Parathyroid adenoma (tissue), 2 donors: ENCODE results near the gene WNT16.

Source experiments
- H2AFZ ChIP-seq: fragments of 300-600 bp; sonication (generic); one replicate; pipeline ENCODE4 v1.7.0; 2017; ENCODE audit warnings: antibody characterized with exemption, mild to moderate bottlenecking
- H3K27ac ChIP-seq: fragments of 300-600 bp; sonication (generic); one replicate; pipeline ENCODE4 v1.7.0; 2017
- H3K27me3 ChIP-seq: fragments of 300-600 bp; sonication (generic); one replicate; pipeline ENCODE4 v1.7.0; 2017; ENCODE audit warnings: low read length; ENCODE audit not compliant: control insufficient read depth, insufficient read depth
- H3K36me3 ChIP-seq: fragments of 300-600 bp; sonication (generic); one replicate; pipeline ENCODE4 v1.7.0; 2017; ENCODE audit warnings: low read length; ENCODE audit not compliant: control insufficient read depth, insufficient read depth
- H3K4me1 ChIP-seq: fragments of 300-600 bp; sonication (generic); one replicate; pipeline ENCODE4 v1.7.0; 2017; ENCODE audit warnings: control low read depth
- H3K4me2 ChIP-seq: fragments of 300-600 bp; sonication (generic); one replicate; pipeline ENCODE4 v1.7.0; 2017; ENCODE audit warnings: low read length
- H3K4me3 ChIP-seq: fragments of 300-600 bp; sonication (generic); one replicate; pipeline ENCODE4 v1.7.0; 2017; ENCODE audit warnings: low read depth, low read length
- H3K79me2 ChIP-seq: fragments of 300-600 bp; sonication (generic); one replicate; pipeline ENCODE4 v1.7.0; 2017; ENCODE audit warnings: control low read depth
- H3K9ac ChIP-seq: fragments of 300-600 bp; sonication (generic); one replicate; pipeline ENCODE4 v1.7.0; 2017; ENCODE audit warnings: mild to moderate bottlenecking
- H3K9me3 ChIP-seq: fragments of 300-600 bp; sonication (generic); one replicate; pipeline ENCODE4 v1.7.0; 2017; ENCODE audit warnings: low read length; ENCODE audit not compliant: control insufficient read depth
- TF ChIP-seq, protein P1 (sequence below): fragments of 300-600 bp; sonication (generic); IDR thresholded peaks from one replicate; pipeline ENCODE4 v1.7.0; 2017; ENCODE audit warnings: antibody characterized with exemption, mild to moderate bottlenecking
- donor health status: primary hyperparathyroidism.

The WNT16 gene

GRCh38 chr7:121341933-121342332 lies 13.1 kb downstream of the WNT16 start:
- Histone ChIP-seq H3K36me3 (no peaks in the 10 kb centered on the region), H3K4me1 (no peaks in the 10 kb centered on the region), H3K4me2 (no peak overlapping the region), H3K4me3 (no peak overlapping the region), H3K9ac (no peak overlapping the region), H3K79me2 (no peaks in the 10 kb centered on the region), H2AFZ (no peak overlapping the region), H3K27ac (no peak overlapping the region), H3K9me3 (no peaks in the 10 kb centered on the region), H3K27me3 (no peaks in the 10 kb centered on the region)
- TF ChIP-seq, protein P1, sequence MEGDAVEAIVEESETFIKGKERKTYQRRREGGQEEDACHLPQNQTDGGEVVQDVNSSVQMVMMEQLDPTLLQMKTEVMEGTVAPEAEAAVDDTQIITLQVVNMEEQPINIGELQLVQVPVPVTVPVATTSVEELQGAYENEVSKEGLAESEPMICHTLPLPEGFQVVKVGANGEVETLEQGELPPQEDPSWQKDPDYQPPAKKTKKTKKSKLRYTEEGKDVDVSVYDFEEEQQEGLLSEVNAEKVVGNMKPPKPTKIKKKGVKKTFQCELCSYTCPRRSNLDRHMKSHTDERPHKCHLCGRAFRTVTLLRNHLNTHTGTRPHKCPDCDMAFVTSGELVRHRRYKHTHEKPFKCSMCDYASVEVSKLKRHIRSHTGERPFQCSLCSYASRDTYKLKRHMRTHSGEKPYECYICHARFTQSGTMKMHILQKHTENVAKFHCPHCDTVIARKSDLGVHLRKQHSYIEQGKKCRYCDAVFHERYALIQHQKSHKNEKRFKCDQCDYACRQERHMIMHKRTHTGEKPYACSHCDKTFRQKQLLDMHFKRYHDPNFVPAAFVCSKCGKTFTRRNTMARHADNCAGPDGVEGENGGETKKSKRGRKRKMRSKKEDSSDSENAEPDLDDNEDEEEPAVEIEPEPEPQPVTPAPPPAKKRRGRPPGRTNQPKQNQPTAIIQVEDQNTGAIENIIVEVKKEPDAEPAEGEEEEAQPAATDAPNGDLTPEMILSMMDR = no peak

- Histone ChIP-seq H3K36me3 (no peaks in the 10 kb centered on the region), H3K27me3 (no peaks in the 10 kb centered on the region), H3K9me3 (no peaks in the 10 kb centered on the region), H3K27ac (no peak overlapping the region), H2AFZ (no peak overlapping the region), H3K4me3 (no peak overlapping the region), H3K4me2 (no peak overlapping the region), H3K9ac (no peak overlapping the region), H3K4me1 (no peaks in the 10 kb centered on the region), H3K79me2 (no peaks in the 10 kb centered on the region)
- TF ChIP-seq, protein P1 = no peak
These were observed 13.8 kb downstream of the WNT16 start for GRCh38 chr7:121342631-121343030.

DNA sequence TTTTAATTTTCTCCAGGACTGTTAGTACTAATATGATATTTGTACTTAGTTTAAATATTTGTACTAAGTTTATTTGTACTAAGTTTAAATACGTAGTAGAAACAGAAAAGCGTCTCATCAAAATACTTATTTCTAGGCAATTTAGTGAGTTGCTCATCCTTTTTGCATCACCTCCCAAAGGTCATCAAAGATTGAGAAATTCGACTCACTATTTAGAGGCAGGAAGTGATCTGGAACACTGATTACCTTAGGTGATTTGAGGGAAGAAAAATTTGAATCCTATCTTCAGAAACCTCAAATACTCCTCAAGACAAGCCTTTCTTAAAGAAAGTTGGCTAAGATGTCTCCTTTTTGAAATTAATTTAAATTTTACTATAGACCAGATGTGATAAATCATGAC lies 14.5 kb downstream of the WNT16 start:
- no peak overlapping the region for H2AFZ ChIP-seq
- no peak overlapping the region for H3K9ac ChIP-seq
- no peak overlapping the region for H3K4me3 ChIP-seq
- no peaks in the 10 kb centered on the region for H3K9me3 ChIP-seq
- H3K36me3 ChIP-seq = no peaks in the 10 kb centered on the region
- TF ChIP-seq, protein P1 = no peak
- no peak overlapping the region for H3K4me2 ChIP-seq
- H3K79me2 ChIP-seq = no peaks in the 10 kb centered on the region
- H3K27ac ChIP-seq = no peak overlapping the region
- H3K27me3 ChIP-seq = no peaks in the 10 kb centered on the region
- no peaks in the 10 kb centered on the region for H3K4me1 ChIP-seq

GRCh38 chr7:121344093-121344492 lies 15.3 kb downstream of the WNT16 start:
- no peak overlapping the region for H2AFZ ChIP-seq
- H3K27me3 ChIP-seq = no peaks in the 10 kb centered on the region
- no peak overlapping the region for H3K4me2 ChIP-seq
- H3K9me3 ChIP-seq = no peaks in the 10 kb centered on the region
- H3K9ac ChIP-seq = no peak overlapping the region
- H3K79me2 ChIP-seq = no peaks in the 10 kb centered on the region
- no peaks in the 10 kb centered on the region for H3K36me3 ChIP-seq
- TF ChIP-seq, protein P1 = no peak
- H3K4me3 ChIP-seq = no peak overlapping the region
- no peak overlapping the region for H3K27ac ChIP-seq
- no peaks in the 10 kb centered on the region for H3K4me1 ChIP-seq

DNA sequence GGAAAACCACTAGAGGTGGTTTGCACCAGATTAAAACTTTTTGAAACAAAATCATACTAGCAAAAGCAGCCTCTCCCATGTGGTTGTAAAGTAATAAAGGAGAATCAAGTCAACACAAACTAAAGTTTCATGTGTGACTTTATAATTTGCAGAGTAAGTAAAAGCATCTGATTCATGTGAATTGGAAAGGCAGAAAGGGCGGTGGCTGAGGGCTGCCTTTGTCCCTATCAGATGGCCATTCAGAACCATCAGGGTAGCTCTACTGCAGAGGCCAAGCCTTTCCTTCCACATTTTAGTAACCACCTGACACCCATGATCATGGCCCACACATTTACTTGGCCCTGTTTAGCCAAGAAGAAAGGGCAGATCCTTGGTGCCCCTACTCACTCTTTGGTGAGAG lies 15.7 kb downstream of the WNT16 start:
- Histone ChIP-seq H3K27me3 (no peaks in the 10 kb centered on the region), H3K4me1 (no peaks in the 10 kb centered on the region), H3K4me3 (no peak overlapping the region), H3K79me2 (no peaks in the 10 kb centered on the region), H3K27ac (no peak overlapping the region), H3K4me2 (no peak overlapping the region), H3K9ac (no peak overlapping the region), H3K36me3 (no peaks in the 10 kb centered on the region), H3K9me3 (no peaks in the 10 kb centered on the region), H2AFZ (no peak overlapping the region)
- TF ChIP-seq, protein P1 = no peak
